Hematopoietic multipotent progenitor cell treated with erythropoietin and hydrocortisone succinate and interleukin-3 and kit ligand, for 8 days (in vitro differentiated cells): ENCODE results near the gene TMEM45B.
"Not testable (repeated sequence)": the region's sequence is repeated elsewhere in the genome, so short reads cannot be mapped to it uniquely, and the experiment has no call there.

Source experiments
- DNase-seq: peaks from one replicate; pipeline ENCODE4 v3.0.0-alpha.2; 2015

TMEM45B gene

DNA sequence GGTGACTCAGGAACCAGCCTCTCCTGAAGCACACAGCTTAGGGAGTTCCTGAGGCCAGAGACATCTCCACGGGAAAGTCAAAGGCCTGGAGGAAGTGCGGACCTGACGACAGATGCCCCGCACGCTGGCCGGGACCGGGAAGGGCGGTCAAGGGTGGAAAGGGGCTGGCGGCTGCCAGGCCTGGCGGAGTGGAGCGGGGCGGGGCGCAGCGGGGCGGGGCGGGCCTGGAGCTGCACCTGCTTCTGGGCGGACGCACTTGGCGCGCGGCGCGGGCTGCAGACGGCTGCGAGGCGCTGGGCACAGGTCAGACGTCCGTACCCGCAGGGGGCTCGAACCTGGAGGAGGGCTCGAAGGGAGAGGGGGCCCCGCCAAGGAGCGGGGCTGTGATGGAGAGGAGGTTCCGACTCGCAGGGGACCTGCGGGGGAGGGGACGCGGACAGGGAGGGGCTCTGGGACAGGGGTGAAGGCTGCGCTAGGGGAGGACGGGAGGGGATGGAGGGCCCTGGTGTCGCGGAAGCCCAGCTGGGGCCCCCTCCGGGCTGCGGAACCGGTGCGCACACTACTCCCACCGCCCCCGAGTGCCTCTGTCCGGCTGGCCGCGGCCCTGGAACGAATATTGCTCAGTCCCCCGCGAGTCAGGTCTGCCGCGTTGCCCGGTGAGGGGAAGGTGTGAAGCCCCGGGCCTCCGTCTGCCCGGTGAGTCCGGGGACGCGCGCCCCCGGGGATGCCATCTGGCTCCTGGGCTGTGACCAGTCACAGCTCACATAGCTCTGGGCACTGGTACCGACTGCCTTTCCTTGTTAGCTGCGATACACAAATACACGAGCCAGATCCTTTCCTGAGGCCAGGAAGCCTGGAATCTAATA, at the start of gene TMEM45B:
Gene TMEM45B (plus strand): TSS at position 253 of the 866 bp plus-strand sequence. CDS start 36,635 bp downstream, outside the sequence.
- no peak for DNase-seq

- DNase-seq, result peak; percentile 9
Measured at GRCh38 chr11:129766898-129767604, 48.6 kb upstream of the TMEM45B start.

GRCh38 chr11:129767827-129768226, 47.8 kb upstream of the TMEM45B start:
- no peak for DNase-seq

DNA sequence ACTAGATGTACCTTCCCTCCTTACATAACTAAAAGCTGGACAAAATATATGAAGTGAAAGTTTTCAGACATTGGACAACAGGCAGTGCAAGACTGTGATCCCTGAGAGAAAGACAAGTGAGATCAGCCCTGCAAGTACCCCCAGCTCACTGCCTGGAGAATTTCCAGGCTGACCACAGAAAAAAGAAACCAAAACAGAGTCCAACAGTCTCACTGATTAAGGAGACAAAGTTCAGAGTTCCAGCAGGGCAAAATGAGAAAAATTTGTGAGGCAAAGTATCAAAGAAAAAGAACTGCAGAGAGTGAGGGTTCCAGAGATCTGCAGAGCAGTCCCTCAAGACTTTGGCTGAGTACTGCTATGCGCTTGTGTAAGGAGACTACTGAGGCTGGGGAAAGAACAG, 47.3 kb upstream of the TMEM45B start:
- DNase-seq, result no peak

DNA sequence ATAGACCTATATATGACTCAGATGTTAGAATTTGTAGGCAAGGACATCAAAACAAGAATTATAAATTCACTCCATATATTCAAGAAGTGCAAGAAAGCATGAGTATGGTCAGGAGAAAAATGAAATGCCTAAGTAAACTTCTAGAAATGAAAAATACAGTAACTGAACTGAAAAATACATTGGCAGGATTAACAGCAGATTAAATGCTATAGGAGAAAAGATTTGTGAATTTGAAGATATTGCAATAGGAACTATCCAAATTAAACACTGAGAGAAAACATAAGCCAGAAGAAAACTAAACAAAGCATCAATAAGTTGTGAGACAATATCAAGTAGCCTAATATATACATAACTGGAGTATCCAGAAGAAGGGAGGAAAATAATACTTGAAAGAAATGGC, 46.6 kb upstream of the TMEM45B start:
- DNase-seq, result no peak

- DNase-seq, result no peak
Measured at GRCh38 chr11:129770993-129771392, 44.7 kb upstream of the TMEM45B start.

- DNase-seq, result peak; percentile 12
Measured at GRCh38 chr11:129771456-129771855, 44.2 kb upstream of the TMEM45B start.

GRCh38 chr11:129778877-129779276, 36.8 kb upstream of the TMEM45B start:
- DNase-seq, result no peak

- DNase-seq, result no peak
Measured at GRCh38 chr11:129779342-129779741, 36.3 kb upstream of the TMEM45B start.

DNA sequence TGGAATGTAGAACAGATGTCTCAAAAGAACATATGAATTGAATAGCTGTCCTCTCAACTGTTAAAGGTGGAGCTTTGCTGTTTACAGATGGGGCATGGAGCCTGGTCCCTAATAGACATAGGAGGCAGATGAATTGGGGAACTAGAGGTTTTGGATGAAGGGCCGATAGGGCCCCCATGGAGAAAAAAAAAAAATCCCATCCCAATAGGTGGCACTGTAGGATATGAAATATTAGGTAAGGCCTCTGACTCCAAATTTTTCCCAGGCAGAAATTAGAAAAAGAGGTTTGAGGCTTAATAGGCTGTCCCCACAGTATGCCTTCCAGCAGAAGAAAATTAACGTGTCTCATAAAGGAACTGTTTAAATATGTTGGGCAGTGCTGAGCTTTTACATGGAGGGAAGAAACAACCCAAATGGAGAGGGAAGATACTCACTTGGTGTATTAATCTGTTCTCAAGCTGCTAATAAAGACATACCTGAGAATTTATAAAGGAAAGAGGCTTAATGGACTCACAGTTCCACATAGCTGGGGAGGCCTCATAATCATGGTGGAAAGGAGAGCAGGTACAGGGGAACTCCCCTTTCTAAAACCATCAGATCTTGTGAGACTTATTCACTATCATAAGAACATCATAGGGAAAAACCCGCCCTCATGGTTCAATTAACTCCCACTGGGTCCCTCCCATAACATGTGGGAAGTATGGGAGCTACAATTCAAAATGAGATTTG, 30.1 kb upstream of the TMEM45B start:
- peak; percentile 4 for DNase-seq

- not testable (repeated sequence) for DNase-seq
Measured at GRCh38 chr11:129786112-129786416, 29.6 kb upstream of the TMEM45B start.

DNA sequence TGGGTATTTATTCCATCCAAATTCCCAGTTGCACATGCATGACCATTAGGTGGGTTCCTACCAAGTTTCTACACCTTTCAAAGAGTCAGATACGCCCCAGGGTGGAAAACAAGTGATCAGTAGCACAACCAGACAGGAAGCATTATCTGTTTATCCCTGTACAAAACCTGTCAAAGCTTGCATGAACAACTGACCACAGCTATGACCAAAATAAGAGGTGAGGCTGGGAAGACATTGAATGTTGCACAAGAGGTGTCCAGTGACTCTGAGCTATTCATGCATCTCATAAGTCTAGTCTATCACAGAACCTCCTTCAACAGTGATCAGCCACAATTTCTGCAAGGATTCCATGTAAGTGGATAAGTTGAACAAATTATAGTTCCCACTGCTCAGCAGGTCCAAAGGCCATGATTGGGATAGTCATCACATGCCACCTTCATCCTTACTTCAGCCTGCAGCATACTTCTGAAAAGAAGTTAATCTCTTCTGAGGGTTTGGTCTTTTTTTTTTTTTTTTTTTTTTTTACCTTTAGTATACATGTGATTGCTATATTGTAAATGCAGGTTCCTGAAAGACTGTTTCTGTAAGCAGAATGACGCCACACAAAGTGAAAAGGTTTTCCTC, 28.0 kb upstream of the TMEM45B start:
- no peak for DNase-seq

DNA sequence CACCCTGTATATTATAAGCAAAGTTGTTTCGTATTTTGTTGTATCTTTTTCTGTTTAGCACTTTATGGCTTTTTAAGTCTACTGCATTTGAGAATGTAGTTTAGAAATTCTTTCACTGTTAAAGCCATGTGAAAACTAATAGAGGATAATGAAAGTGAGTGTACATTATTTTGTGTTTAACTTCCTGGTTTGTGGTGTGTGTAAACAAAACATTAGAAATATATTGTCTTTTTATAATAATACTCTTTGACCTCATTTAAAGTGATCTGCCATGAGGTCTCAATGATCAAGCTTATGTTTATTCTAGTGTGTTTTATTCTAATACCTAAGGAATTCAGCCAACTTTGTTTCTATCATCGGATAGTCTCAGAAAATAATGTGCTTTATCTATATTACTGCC, 27.4 kb upstream of the TMEM45B start:
- no peak for DNase-seq

- no peak for DNase-seq
Measured at GRCh38 chr11:129790106-129790505, 25.5 kb upstream of the TMEM45B start.

- DNase-seq, result no peak
Measured at GRCh38 chr11:129791515-129791914, 24.1 kb upstream of the TMEM45B start.

GRCh38 chr11:129792663-129793062, 23.0 kb upstream of the TMEM45B start:
- DNase-seq, result no peak

GRCh38 chr11:129795089-129795488, 20.6 kb upstream of the TMEM45B start:
- no peak for DNase-seq

DNA sequence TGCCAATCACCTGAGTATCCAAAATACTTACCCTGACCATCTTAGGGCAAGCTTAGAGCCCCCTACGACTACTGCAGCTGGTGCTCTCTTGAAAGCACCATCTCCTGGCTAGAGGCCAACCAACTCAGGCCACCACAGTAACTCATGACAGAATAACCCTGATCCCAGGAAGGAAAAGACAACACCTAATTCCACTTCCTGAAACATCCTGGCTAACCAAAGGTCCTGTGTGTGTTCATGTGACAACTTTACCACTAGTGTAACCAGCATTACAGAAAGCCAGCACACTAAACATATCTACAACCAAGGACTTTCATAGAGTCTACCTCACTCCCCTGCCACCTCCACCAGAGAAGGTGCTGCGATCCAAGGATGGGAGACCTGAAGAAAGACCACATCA, 17.4 kb upstream of the TMEM45B start:
- DNase-seq, result no peak

DNA sequence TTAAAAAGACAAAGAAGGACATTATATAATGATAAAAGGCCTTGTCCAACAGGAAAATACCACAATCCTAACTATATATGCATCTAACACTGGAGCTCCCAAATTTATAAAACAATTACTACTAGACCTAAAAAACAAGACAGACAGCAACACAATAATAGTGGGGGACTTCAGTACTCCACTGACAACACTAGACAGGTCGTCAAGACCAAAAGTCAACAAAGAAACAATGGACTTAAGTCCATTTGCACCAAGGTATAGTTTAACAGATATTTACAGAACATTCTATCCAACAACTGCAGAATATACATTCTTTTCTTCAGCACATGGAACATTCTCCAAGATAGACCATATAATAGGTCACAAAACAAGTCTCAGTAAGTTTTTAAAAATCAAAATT, 15.5 kb upstream of the TMEM45B start:
- DNase-seq, result not testable (repeated sequence)

DNA sequence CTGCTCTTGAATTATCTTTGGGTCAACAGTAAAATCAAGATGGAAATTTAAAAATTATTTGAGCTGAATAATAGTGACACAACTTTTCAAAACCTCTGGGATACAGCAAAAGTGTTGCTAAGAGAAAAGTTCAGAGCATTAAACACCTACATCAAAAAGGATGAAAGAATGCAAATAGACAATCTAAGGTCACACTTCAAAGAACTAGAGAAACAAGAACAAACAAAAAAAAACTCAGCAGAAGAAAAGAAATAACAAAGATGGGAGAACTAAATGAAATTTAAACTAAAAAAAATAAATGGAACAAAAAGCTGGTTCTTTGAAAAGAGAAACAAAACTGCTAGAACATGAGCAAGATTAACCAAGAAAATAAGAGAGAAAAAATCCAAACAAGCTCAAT, 15.0 kb upstream of the TMEM45B start:
- no peak for DNase-seq

DNA sequence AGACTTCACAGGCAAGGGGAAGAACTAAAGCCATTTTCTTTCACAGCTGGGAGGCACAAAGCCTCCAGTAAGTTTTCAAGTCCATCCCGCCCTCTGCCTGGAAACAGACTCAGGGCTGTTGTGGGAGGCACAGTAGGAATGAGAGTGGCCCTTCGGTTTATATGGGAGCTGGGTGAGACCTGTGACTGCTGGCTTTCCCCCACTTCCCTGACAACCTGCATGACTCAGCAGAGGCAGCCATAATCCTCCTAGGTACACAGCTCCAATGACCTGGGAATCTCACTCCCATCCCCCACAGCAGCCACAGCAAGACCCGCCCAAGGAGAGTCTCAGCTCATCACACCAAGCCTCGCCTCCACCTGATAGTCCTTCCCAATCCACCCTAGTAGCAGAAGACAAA, 12.1 kb upstream of the TMEM45B start:
- no peak for DNase-seq

GRCh38 chr11:129804012-129804411, 11.6 kb upstream of the TMEM45B start:
- DNase-seq, result no peak

DNA sequence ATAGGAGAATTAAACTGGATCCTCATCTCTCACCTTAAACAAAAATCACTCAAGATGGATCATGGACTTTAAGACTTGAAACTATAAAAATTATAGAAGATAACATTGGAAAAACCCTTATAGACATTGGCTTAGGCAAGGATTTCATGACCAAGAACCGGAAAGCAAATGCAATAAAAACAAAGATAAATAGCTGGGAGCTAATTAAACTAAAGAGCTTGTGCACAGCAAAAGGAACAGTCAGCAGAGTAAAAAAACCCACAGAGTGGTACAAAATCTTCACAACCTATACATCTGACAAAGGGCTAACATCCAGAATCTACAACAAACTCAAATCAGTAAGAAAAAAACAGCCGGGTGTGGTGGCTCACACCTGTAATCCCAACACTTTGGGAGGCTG, 7.4 kb upstream of the TMEM45B start:
- not testable (repeated sequence) for DNase-seq
